Activated CD4-positive, alpha-beta T cell treated with anti-CD3 and anti-CD28 coated beads, Interleukin-2, Interleukin-6, amounts not matched to agents 100 ng/mL and 50 ng/mL, durations not matched to agents 16 hours and 8 hours (primary cell): ENCODE measurements around the gene HDAC1.
A peak's percentile ranks its signal among the peaks of the same experiment; 100 is the strongest.

Source experiments
- DNase-seq: peaks from one replicate; pipeline ENCODE4 v3.0.0-alpha.2; 2020

The HDAC1 gene

DNA sequence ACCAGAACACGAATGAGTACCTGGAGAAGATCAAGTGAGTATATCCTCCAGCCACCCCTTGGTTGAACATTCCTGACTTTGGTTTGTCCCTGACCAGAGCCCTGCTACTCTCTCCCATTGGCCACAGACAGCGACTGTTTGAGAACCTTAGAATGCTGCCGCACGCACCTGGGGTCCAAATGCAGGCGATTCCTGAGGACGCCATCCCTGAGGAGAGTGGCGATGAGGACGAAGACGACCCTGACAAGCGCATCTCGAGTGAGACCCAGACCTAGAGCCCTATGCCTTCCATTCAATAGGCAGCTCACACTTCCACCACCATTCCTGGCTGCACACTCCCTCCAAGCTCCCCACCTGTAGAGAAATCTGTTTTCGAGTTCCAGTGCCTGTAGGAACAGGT lies 39.7 kb downstream of the HDAC1 start:
- no peak for DNase-seq

DNA sequence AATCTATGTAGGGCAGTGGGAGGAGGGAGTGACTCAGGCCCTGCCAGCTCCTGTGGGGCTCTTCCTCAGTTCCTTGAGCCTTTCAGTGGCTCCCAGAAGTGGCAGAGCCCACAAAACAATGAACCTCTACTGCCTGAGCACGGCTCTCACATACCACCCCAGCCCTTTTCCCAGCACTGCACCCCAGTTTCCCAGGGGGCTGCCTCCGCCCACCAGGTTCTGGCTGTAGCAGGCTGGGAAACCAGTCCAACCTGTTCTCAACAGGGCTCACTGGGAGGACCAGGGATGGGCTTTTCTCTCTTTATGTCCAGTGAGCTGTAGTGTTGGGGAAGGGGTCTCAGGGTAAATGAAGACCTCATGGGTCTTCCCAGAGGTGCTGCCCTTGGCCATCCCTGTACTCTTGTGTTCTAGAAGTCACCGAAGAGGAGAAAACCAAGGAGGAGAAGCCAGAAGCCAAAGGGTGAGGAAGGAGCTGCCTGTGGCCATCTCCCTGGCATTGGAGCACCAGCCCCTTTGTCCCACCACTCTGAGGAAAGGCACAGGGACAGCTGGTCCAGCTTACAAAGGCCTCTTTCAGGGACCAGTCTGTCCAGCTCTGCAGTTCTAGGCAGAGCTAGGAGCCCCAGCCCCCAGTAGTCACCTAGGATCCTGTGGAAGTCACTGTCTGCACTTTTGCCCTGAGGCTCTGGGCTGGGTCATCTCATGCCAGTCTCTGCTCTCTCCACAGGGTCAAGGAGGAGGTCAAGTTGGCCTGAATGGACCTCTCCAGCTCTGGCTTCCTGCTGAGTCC lies 40.6 kb downstream of the HDAC1 start:
- DNase-seq: no peak

DNA sequence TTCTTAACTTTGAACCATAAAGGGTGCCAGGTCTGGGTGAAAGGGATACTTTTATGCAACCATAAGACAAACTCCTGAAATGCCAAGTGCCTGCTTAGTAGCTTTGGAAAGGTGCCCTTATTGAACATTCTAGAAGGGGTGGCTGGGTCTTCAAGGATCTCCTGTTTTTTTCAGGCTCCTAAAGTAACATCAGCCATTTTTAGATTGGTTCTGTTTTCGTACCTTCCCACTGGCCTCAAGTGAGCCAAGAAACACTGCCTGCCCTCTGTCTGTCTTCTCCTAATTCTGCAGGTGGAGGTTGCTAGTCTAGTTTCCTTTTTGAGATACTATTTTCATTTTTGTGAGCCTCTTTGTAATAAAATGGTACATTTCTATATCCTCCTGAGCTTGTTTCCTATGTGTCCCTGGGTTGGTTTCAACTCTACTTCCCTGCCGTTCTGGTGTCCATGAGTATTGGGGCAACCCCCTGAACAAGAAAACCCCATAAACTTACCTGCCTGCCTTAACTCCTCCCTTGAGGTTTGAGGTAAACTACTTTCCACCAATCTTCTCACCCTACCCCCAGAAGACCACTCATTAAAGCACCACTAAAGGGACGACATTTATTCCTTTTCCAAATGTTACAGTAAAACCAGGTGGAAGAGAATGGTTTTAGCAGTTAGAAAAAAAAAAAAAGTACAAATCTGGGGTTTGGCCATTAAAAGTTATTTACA lies 41.5 kb downstream of the HDAC1 start:
- no peak for DNase-seq

DNA sequence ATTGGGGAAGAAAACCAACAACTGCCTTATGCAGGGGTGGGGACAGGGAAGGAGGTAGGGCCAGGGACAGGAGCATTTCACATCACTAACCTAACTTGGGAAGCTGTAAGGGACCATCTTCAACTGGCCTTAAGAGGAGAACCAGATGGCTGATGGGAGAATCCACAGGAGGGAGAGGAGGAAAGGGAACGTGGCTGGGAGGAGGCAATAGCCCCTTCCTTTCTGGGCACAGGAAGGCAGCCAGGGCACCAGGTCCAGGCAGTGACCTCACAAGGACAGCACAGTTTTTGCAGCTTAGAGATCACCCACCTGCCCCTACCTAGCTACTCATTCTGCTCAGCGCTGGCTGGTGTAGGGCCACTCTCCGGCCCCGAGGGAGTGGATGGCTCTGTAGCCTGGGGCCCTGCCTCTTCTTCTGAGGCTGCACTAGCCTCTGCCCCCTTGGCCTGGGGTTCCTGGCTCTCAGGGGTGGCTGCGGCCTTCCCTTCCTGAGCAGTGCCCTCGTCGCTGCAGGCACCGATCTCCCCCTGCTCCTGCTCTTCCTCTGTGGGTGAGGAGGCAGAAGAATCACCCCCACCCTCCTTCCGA lies 42.5 kb downstream of the HDAC1 start:
- DNase-seq: no peak

DNA sequence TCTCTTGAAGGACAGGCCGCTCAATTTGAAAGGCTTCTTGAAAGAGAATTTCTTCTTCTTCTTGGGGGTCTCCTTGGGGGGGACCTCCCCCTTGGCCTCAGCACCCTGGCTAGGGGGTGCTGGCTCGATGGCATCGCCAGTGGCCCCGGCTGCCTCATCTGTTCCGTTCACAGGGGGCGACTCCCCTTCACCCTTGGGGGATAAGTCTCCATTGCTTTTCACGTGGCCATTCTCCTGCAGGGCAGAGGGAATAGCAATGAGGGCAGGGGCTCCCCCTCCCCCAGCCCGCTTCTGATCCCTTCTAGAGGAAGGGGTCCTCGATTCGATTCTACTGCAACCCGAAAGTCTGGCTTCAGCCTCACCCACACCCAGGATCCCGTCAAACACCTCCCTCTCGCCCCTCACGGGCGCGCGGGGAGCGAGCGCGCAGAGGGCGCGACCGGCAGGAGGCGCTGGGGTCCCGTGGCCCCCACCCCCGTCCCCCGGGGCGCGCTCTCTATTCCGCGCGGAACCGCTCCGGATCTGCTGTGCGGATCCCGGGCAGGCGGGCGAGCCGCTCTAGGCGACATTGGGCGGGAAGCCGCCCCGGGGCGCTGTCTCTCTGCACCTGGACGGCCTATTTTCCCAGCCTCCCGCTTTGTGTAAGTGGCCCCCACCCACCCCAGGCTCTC lies 43.1 kb downstream of the HDAC1 start:
- peak; percentile 50 for DNase-seq

- no peak for DNase-seq
These were observed 43.6 kb downstream of the HDAC1 start for GRCh38 chr1:32335535-32335789.

DNA sequence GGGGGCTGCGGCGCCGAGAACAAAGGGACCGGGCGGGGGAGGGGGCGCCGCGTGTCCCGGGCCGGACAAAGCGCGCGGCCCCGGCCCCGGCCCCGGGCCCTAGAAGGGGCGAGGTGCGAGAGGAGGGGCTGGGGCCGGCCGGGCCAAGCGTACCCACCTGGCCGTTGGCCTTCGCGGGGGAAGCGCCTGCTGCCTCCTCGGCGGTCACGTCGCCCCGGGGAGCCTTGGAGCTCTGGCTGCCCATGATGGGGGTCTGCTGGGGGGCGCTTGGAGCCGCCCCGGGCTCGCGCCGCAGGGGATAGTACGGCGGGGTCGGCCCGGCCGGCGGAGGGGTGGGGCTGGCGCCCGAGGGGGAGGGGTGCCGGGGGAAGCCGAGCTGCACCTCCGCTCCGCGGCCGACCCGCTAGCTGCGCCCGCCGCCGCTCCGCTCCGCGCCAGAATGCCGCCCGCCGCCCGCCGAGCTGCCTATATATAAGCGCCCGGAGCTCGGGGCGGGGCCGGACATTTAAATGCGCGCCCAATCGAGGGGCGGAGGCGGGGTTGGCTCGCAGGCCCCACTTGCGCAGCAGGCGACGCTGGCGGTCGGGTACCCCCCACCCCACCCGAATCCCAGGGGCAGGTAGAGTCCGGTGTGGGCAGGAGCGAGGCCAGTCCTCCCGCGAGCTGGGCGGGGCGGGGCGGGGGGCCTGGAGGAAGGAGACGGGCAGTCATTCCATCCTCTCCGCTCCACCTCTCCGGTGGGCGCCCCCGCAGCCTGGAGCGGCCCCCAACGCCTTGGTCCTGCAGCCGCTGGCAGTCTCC lies 44.1 kb downstream of the HDAC1 start, which contains the start of gene MARCKSL1:
Gene MARCKSL1, minus strand, starts transcription at position 444 of the 801 bp plus-strand sequence. Its CDS starts 200 bp downstream, at position 244.
- DNase-seq: peak; percentile 84

- DNase-seq: no peak
These were observed 44.7 kb downstream of the HDAC1 start for GRCh38 chr1:32336591-32336932.

GRCh38 chr1:32336963-32337675 lies 45.2 kb downstream of the HDAC1 start:
- DNase-seq: peak; percentile 66

- peak; percentile 40 for DNase-seq
These were observed 46.2 kb downstream of the HDAC1 start for GRCh38 chr1:32337855-32338636.

DNA sequence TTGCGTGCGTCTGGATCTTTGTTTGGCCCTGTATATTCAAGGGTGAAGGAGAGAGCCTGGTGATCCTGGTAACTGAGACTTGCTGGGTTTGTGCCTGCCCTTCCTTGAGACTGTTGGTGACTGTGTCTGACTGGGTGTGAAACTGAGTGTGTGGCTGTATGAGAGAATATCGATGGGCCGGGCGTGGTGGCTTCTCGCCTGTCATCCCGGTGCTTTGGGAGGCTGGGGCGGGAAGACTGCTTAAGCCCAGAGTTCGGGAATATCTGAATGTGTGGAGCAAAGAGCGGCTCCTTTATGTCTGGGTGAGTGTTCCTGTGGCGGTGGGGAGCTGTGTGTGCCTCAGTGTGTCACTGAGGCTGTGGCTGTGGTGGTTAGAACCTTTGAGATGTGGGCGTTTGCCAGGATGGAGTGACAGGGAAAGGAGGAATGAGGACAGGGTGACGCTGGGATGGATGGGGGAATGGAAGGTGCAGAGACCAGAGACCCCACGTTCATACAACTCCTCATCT lies 46.8 kb downstream of the HDAC1 start:
- no peak for DNase-seq

DNA sequence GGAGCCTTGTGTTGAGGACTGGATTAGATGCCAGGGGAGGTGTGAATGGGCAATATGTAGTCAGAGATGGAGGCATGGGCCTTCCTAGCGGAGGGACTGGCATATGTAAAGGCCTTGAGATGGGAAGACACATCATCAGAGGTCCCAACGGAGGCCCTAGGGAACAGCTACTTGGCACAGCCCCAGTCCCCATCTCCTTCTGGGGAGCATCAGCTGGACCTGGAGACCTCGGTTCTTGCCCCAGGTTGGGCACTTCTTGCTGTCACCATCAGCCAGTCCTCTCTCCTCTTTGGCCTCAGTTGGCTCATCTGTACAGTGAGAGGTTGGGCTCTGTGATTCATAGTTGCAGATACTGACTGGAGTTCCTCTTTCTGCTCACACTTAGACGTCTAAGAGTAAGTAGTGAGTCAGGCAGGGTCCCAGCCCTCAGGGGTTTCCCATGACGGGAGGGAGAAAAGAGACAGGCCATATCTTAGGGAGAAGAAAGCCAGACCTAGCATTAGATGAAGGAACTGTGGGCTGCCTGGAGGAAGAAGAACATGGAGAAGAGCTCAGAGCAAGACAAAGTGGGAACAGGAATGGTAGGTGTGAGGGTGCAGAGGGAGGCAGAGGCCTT lies 47.6 kb downstream of the HDAC1 start:
- peak; percentile 29 for DNase-seq

GRCh38 chr1:32341186-32341757 lies 49.4 kb downstream of the HDAC1 start:
- no peak for DNase-seq

DNA sequence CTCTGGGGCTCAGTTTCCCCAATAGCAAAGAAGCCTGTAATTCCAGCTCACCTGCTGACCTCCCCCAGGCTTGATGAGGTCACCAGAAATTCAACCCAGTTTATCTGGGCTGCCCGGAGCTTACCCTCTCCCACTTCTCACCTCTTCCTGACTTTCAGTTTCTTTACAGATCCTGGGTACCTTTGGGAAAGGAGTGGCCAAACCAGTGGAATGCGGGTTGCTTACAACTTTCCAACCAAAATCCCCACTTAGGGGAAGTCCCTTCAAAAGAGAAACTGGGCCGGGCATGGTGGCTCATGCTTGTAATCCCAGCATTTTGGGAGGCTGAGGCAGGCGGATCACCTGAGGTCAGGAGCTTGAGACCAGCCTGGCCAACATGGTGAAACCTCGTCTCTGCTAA lies 50.1 kb downstream of the HDAC1 start:
- DNase-seq: no peak

GRCh38 chr1:32342704-32343103 lies 50.8 kb downstream of the HDAC1 start:
- no peak for DNase-seq

DNA sequence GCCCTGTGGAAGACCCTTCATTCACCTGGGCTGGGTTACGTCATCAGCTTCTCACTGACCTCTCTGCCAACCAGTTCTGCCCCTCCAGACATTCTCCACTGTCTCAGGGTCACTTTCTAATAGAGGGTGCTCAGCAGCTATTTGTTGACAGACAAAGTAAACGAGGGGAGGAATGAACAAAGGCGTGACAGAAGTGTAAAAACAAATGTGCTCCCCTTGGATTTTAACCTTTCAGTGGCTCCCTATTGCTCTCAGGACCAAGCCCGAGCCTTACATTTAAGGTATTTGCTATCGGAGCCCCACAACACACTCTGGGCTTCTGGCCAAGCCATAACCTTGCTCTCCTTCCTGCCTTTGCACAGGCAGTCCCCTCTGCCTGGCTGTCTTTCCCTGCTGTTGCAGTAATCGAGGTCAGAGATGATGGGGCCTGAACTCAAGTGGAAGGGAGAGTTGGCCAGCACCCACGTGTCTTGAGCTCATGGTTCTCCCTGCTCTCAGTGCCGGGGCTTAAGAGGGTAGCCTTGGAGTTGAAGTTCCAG lies 53.5 kb downstream of the HDAC1 start:
- DNase-seq: no peak

GRCh38 chr1:32346532-32347157 lies 54.8 kb downstream of the HDAC1 start:
- DNase-seq: no peak

GRCh38 chr1:32349211-32349708 lies 57.4 kb downstream of the HDAC1 start:
- DNase-seq: no peak

DNA sequence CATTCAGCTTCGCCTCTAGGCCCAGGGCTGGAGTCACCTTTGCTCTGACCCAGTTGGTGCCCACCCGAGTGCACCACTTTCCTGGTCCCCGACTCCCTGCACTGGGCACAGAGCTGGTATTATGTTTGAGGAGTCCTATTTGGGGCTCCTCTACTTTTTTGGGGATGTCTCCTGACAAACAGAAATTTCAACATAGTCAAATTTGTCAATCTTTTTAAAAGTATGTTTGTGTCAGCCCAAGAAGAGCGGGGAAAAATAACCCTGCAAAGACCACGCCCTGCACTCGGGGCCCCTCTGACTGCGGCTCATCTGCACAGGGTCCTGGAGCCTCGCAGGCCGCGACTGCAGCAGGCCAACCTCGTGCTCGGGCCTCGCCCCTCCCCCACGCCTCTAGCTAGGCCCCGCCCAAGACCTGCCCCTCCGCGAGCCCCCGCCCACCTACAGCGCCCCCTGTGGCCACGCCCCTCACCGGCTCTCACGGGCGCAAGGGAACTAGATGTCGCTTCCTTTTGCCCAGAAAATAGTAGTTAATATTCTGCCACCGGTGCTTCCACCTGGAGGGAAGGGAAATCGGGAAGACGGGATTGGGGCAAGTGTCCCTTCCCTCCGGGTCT lies 59.0 kb downstream of the HDAC1 start:
- DNase-seq: peak; percentile 81
